HG03135 (cell line): Measurements from ENCODE around the gene PPRC1.
"Not testable (repeated sequence)": the region's sequence is repeated elsewhere in the genome, so short reads cannot be mapped to it uniquely, and the experiment has no call there.

Source experiments
- ATAC-seq: cut with Tn5 transposase; IDR thresholded peaks from one replicate; pipeline ENCODE4 v1.9.1; 2021; ENCODE audit warnings: mild to moderate bottlenecking, moderate library complexity; ENCODE audit not compliant: unreplicated experiment

The PPRC1 gene

GRCh38 chr10:102185811-102186527 is 53.1 kb downstream of the PPRC1 start:
- ATAC-seq = no peak

GRCh38 chr10:102188298-102188940 is 55.6 kb downstream of the PPRC1 start:
- no peak for ATAC-seq

DNA sequence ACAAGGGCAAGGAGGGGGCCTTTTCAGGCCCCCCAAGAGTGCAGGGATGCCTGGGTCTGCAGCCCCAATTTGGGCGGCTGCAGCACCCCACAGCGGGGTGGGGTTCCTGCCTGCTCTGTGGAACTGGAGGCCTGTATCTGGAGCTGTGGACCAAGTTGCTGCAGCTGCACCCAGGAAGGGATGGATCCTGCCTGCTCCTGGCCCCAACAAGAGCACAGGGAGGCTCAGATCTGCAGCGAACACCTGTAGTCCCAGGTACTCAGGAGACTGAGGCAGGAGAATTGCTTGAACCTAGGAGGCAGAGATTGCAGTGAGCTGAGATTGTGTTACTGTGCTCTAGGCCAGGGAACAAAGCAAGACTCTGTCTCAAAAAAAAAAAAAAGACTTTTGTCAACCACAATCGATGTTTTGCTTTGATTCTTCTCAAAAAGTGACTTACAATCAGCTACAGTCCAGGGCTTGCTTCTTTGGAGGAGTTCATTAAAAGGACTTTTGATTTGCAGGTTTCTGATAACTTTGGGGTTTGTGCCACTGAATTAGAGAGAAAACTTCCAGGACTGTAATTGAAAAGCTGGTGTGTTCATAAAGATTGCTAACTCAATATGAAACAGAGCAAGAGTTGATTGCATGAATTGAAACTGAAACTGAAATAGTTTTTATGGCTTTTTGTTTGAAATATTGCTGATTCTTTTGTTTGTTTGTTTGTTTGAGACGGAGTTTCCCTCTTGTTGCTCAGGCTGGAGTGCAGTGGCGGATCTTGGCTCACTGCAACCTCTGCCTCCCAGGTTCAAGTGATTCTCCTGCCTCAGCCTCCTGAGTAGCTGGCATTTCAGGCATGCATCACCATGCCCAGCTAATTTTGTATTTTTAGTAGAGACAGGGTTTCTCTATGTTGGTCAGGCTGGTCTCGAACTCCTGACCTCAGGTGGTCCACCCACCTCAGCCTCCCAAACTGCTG is 56.4 kb downstream of the PPRC1 start:
- not testable (repeated sequence) for ATAC-seq

GRCh38 chr10:102191956-102192355 is 59.1 kb downstream of the PPRC1 start:
- ATAC-seq = no peak

DNA sequence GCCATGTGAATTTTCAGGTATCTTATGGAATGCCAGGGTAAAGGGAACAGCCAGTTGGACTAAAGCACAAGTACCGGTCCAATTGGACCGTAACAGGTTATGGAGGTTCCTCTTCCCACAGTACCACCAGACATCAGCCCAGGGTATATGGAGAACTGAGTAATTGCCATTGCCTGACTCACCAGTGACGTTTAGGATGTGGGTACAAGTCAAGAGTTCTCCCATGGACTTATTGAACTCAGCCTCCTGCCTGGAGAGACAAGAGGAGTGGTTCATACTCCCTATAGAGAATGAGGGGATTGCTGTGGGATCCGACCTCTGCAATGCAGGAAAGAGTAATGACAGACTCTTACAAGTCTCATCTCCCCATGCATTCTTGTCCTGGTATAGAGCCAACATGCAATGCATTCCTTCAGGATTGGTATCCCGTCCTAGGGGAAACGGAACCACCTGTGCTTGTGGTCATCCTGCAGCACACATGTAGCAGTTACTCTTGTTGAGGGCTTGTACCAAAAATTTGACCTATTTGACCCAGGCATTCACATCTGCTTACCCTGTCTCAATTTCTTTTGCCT is 62.5 kb downstream of the PPRC1 start:
- ATAC-seq = no peak

DNA sequence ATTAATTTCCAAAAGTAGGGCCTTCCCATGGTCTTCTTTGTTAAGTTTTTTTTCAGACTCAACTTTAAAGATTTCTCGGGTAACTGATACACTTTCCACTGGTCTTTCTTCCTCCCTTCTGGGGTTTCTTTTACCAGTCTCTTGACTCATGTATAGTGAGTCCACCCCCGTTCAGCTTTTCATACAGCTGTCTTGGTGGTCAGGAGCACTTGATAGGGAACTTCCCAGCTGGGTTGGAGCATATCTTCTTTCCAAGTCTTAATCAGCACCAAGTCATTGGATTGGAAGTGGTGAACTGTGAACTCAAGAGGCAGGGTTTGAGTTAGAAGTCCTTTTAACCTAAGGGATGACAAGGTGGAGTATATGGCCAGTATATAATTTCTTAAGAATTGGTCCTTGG is 64.1 kb downstream of the PPRC1 start:
- ATAC-seq = no peak

- no peak for ATAC-seq
Observed at GRCh38 chr10:102198027-102198426, 65.2 kb downstream of the PPRC1 start.
